WTC11 (cell line): Measurements from ENCODE around the gene ATP2C1. TPM values are rescaled to one million over a fixed set of nuclear protein-coding genes. Genes with fewer than 3 reads are reported as not detected.
A peak's percentile ranks its signal among the peaks of the same experiment; 100 is the strongest.

Source experiments
- ATAC-seq: fragments of 200-7000 bp; cut with Tn5 transposase; 2 replicates; pipeline ENCODE4 v1.10.0; 2021; ENCODE audit warnings: mild to moderate bottlenecking, moderate library complexity
- CTCF ChIA-PET: fragments of 300-600 bp; sonication (Branson Sonifier 250); formaldehyde crosslinking; loops from one replicate; lab custom pipeline; 2021; ENCODE audit warnings: antibody characterized with exemption; lab: Charles Lee
- POLR2A ChIA-PET: fragments of 350-600 bp; sonication (Branson Sonifier 250); formaldehyde crosslinking; loops from one replicate; lab custom pipeline; 2021; ENCODE audit warnings: antibody characterized with exemption; lab: Charles Lee
- DNase-seq: peaks from one replicate; pipeline ENCODE4 v3.0.0; 2021; ENCODE audit warnings: low spot score
- H3K27ac Mint-ChIP-seq: 2 replicates; pipeline ENCODE4 v1.8.0; 2021; ENCODE audit warnings: mixed read lengths
- H3K27me3 Mint-ChIP-seq: 2 replicates; pipeline ENCODE4 v1.8.0; 2021; ENCODE audit warnings: low read depth, mild to moderate bottlenecking, moderate library complexity, mixed read lengths
- H3K36me3 Mint-ChIP-seq: 2 replicates; pipeline ENCODE4 v1.8.0; 2021; ENCODE audit warnings: mixed read lengths
- H3K4me1 Mint-ChIP-seq: 2 replicates; pipeline ENCODE4 v1.8.0; 2022; ENCODE audit warnings: mixed read lengths
- H3K4me3 Mint-ChIP-seq: 2 replicates; pipeline ENCODE4 v1.8.0; 2021; ENCODE audit warnings: mild to moderate bottlenecking, moderate library complexity, mixed read lengths
- H3K9me3 Mint-ChIP-seq: 2 replicates; pipeline ENCODE4 v1.8.0; 2021; ENCODE audit warnings: mixed read lengths
- CREB1 ChIP-seq: sonication (generic); formaldehyde crosslinking; IDR thresholded peaks from 2 replicates; pipeline ENCODE4 v1.8.0; 2023; ENCODE audit warnings: mild to moderate bottlenecking, missing genetic modification reagents
- FOXJ3 ChIP-seq: sonication (generic); formaldehyde crosslinking; IDR thresholded peaks from 2 replicates; pipeline ENCODE4 v1.9.0; 2021; ENCODE audit warnings: missing genetic modification reagents, mild to moderate bottlenecking, borderline replicate concordance
- NR2C2 ChIP-seq: sonication (generic); formaldehyde crosslinking; IDR thresholded peaks from 2 replicates; pipeline ENCODE4 v1.8.0; 2022; ENCODE audit warnings: mild to moderate bottlenecking, missing genetic modification reagents
- OVOL2 ChIP-seq: fragments of 250-450 bp; sonication (Bioruptor Pico); IDR thresholded peaks from 2 replicates; pipeline ENCODE4 v1.9.0; 2021; ENCODE audit warnings: mild to moderate bottlenecking, borderline replicate concordance
- SMAD4 ChIP-seq: sonication (generic); formaldehyde crosslinking; IDR thresholded peaks from 2 replicates; pipeline ENCODE4 v1.8.0; 2022; ENCODE audit warnings: mild to moderate bottlenecking, missing genetic modification reagents
- ZNF396 ChIP-seq: fragments of 250-450 bp; sonication (Bioruptor Pico); IDR thresholded peaks from 2 replicates; pipeline ENCODE4 v1.8.0; 2021; ENCODE audit warnings: mild to moderate bottlenecking, moderate library complexity, borderline replicate concordance
- ZNF671 ChIP-seq: fragments of 250-450 bp; sonication (Bioruptor Pico); IDR thresholded peaks from 2 replicates; pipeline ENCODE4 v1.8.0; 2021; ENCODE audit warnings: mild to moderate bottlenecking
- total RNA-seq: library from RNA; stranded (reverse); gene quantifications from 3 replicates; pipeline ENCODE4 v1.2.3, GENCODE V29; 2021
- TF ChIP-seq, protein P1 (sequence below): fragments of 250-450 bp; sonication (Bioruptor Pico); IDR thresholded peaks from 2 replicates; pipeline ENCODE4 v2.1.2; 2022; ENCODE audit warnings: mild to moderate bottlenecking, moderate library complexity
- TF ChIP-seq, protein P2 (sequence below): fragments of 250-450 bp; sonication (Bioruptor Pico); IDR thresholded peaks from 2 replicates; pipeline ENCODE4 v1.9.0; 2021; ENCODE audit warnings: mild to moderate bottlenecking
- TF ChIP-seq, protein P3 (sequence below): sonication (generic); formaldehyde crosslinking; IDR thresholded peaks from 2 replicates; pipeline ENCODE4 v1.8.1; 2022; ENCODE audit warnings: low read depth, mild to moderate bottlenecking, moderate library complexity, missing genetic modification reagents, borderline replicate concordance
- TF ChIP-seq, protein P4 (sequence below): sonication (generic); formaldehyde crosslinking; conservative IDR thresholded peaks from 2 replicates; pipeline ENCODE4 v1.8.1; 2023; ENCODE audit warnings: mild to moderate bottlenecking, low read depth, missing genetic modification reagents, moderate library complexity
- TF ChIP-seq, protein P5 (sequence below): sonication (generic); formaldehyde crosslinking; IDR thresholded peaks from 2 replicates; pipeline ENCODE4 v1.8.1; 2022; ENCODE audit warnings: missing genetic modification reagents, borderline replicate concordance
- TF ChIP-seq, protein P6 (sequence below): sonication (generic); formaldehyde crosslinking; IDR thresholded peaks from 2 replicates; pipeline ENCODE4 v1.8.1; 2022; ENCODE audit warnings: low read depth, missing genetic modification reagents, borderline replicate concordance
- TF ChIP-seq, protein P7 (sequence below): fragments of 250-450 bp; sonication (Bioruptor Pico); IDR thresholded peaks from 2 replicates; pipeline ENCODE4 v1.9.0; 2021; ENCODE audit warnings: mild to moderate bottlenecking, borderline replicate concordance

Gene ATP2C1
- total RNA-seq, 1 experiment from 2014 or later: 62.5 TPM

DNA sequence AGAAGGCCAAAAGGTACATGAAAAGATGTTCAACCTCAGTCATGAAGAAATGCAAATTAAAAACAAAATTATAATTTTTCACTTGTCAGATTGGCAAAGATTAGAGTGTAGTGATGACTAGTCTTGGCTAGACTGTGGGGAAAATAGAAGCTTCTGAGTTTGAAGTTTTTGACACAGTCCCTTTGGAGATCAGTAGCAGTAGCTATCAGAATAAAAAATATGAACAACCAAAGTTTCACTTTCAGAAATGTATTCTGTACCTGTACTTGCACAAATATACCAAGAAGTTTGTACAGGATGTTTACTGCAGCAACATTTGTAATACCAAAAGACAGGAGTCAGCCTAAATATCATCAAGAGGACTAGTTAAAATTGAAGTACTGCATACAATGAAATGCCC is 14.1 kb downstream of the ATP2C1 start (continued):
- TF ChIP-seq, protein P1, sequence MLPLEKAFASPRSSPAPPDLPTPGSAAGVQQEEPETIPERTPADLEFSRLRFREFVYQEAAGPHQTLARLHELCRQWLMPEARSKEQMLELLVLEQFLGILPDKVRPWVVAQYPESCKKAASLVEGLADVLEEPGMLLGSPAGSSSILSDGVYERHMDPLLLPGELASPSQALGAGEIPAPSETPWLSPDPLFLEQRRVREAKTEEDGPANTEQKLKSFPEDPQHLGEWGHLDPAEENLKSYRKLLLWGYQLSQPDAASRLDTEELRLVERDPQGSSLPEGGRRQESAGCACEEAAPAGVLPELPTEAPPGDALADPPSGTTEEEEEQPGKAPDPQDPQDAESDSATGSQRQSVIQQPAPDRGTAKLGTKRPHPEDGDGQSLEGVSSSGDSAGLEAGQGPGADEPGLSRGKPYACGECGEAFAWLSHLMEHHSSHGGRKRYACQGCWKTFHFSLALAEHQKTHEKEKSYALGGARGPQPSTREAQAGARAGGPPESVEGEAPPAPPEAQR: no peak
- TF ChIP-seq, protein P2, sequence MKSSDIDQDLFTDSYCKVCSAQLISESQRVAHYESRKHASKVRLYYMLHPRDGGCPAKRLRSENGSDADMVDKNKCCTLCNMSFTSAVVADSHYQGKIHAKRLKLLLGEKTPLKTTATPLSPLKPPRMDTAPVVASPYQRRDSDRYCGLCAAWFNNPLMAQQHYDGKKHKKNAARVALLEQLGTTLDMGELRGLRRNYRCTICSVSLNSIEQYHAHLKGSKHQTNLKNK (CRISPR knock-in tag): no peak
- no peak for TF ChIP-seq ZNF671 (CRISPR knock-in tag)
- no peak for TF ChIP-seq CREB1 (CRISPR knock-in tag)
- no peak for TF ChIP-seq NR2C2 (CRISPR knock-in tag)

DNA sequence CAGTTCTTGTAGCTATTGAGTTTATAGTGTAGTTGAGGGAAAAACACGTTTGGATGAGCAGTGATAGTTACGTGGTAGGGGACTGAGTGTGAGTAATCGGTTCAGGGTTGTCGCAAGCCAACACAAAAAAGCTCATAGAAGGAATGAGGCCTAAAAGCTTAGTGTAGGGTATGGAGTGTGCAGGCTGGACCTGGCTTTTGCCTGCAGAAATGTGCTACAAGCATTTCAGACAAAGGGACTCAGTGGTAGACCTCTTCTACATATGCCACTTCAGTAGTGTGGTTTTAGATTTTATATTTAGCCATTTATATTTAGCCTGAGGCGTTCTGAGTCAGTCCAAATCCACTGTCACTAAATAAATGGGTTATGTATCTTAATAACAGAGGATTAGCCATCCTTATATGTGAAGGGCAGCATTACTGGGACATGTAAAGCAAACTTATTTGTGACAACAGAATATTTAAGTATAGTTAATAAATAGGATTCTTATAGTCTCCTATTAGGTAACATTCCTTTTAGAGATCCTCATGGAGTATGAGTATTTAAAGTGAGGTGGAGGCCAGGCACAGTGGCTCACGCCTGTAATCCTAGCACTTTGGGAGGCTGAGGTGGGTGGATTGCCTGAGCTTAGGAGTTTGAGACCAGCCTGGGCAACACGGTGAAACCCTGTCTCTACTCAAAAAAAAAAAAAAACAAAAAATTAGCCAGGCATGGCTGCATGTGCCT is 21.8 kb downstream of the ATP2C1 start:
- CTCF ChIA-PET: interaction anchor here (1.1 to 1.8 kb wide), 2 partner anchors 22 to 26 kb away, joined by 3 to 8 read pairs; partner anchors contain the start of gene ATP2C1

More for the DNA sequence above, 21.8 kb downstream of the ATP2C1 start:
- Mint-ChIP-seq H3K27me3 (no peaks in the 10 kb centered on the region), H3K4me1 (peaks cover 5% of the 10 kb centered on the region)
- TF ChIP-seq, protein P3, sequence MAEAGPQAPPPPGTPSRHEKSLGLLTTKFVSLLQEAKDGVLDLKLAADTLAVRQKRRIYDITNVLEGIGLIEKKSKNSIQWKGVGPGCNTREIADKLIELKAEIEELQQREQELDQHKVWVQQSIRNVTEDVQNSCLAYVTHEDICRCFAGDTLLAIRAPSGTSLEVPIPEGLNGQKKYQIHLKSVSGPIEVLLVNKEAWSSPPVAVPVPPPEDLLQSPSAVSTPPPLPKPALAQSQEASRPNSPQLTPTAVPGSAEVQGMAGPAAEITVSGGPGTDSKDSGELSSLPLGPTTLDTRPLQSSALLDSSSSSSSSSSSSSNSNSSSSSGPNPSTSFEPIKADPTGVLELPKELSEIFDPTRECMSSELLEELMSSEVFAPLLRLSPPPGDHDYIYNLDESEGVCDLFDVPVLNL (CRISPR knock-in tag): no peak
- TF ChIP-seq NR2C2 (CRISPR knock-in tag) (no peak), SMAD4 (no peak), FOXJ3 (CRISPR knock-in tag) (no peak), OVOL2 (CRISPR knock-in tag) (no peak), ZNF396 (CRISPR knock-in tag) (no peak)
- TF ChIP-seq, protein P4, sequence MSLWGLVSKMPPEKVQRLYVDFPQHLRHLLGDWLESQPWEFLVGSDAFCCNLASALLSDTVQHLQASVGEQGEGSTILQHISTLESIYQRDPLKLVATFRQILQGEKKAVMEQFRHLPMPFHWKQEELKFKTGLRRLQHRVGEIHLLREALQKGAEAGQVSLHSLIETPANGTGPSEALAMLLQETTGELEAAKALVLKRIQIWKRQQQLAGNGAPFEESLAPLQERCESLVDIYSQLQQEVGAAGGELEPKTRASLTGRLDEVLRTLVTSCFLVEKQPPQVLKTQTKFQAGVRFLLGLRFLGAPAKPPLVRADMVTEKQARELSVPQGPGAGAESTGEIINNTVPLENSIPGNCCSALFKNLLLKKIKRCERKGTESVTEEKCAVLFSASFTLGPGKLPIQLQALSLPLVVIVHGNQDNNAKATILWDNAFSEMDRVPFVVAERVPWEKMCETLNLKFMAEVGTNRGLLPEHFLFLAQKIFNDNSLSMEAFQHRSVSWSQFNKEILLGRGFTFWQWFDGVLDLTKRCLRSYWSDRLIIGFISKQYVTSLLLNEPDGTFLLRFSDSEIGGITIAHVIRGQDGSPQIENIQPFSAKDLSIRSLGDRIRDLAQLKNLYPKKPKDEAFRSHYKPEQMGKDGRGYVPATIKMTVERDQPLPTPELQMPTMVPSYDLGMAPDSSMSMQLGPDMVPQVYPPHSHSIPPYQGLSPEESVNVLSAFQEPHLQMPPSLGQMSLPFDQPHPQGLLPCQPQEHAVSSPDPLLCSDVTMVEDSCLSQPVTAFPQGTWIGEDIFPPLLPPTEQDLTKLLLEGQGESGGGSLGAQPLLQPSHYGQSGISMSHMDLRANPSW: no peak
- TF ChIP-seq, protein P5, sequence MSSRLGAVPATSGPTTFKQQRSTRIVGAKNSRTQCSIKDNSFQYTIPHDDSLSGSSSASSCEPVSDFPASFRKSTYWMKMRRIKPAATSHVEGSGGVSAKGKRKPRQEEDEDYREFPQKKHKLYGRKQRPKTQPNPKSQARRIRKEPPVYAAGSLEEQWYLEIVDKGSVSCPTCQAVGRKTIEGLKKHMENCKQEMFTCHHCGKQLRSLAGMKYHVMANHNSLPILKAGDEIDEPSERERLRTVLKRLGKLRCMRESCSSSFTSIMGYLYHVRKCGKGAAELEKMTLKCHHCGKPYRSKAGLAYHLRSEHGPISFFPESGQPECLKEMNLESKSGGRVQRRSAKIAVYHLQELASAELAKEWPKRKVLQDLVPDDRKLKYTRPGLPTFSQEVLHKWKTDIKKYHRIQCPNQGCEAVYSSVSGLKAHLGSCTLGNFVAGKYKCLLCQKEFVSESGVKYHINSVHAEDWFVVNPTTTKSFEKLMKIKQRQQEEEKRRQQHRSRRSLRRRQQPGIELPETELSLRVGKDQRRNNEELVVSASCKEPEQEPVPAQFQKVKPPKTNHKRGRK (CRISPR knock-in tag): no peak
- TF ChIP-seq, protein P6, sequence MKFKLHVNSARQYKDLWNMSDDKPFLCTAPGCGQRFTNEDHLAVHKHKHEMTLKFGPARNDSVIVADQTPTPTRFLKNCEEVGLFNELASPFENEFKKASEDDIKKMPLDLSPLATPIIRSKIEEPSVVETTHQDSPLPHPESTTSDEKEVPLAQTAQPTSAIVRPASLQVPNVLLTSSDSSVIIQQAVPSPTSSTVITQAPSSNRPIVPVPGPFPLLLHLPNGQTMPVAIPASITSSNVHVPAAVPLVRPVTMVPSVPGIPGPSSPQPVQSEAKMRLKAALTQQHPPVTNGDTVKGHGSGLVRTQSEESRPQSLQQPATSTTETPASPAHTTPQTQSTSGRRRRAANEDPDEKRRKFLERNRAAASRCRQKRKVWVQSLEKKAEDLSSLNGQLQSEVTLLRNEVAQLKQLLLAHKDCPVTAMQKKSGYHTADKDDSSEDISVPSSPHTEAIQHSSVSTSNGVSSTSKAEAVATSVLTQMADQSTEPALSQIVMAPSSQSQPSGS (CRISPR knock-in tag): no peak
- TF ChIP-seq, protein P7, sequence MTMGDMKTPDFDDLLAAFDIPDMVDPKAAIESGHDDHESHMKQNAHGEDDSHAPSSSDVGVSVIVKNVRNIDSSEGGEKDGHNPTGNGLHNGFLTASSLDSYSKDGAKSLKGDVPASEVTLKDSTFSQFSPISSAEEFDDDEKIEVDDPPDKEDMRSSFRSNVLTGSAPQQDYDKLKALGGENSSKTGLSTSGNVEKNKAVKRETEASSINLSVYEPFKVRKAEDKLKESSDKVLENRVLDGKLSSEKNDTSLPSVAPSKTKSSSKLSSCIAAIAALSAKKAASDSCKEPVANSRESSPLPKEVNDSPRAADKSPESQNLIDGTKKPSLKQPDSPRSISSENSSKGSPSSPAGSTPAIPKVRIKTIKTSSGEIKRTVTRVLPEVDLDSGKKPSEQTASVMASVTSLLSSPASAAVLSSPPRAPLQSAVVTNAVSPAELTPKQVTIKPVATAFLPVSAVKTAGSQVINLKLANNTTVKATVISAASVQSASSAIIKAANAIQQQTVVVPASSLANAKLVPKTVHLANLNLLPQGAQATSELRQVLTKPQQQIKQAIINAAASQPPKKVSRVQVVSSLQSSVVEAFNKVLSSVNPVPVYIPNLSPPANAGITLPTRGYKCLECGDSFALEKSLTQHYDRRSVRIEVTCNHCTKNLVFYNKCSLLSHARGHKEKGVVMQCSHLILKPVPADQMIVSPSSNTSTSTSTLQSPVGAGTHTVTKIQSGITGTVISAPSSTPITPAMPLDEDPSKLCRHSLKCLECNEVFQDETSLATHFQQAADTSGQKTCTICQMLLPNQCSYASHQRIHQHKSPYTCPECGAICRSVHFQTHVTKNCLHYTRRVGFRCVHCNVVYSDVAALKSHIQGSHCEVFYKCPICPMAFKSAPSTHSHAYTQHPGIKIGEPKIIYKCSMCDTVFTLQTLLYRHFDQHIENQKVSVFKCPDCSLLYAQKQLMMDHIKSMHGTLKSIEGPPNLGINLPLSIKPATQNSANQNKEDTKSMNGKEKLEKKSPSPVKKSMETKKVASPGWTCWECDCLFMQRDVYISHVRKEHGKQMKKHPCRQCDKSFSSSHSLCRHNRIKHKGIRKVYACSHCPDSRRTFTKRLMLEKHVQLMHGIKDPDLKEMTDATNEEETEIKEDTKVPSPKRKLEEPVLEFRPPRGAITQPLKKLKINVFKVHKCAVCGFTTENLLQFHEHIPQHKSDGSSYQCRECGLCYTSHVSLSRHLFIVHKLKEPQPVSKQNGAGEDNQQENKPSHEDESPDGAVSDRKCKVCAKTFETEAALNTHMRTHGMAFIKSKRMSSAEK (CRISPR knock-in tag): no peak
- TF ChIP-seq, all 79 proteins: peak for 0
- no peak for DNase-seq
- POLR2A ChIA-PET: interaction anchor here (0.6 kb wide), 1 partner anchor 923 kb away, joined by 3 read pairs; no protein-coding TSS in a partner anchor
- H3K27ac Mint-ChIP-seq: 0 out of 2 replicates have a peak overlapping the region, but pooled peaks have one; percentile 0
- peaks cover 10% of the 10 kb centered on the region for H3K36me3 Mint-ChIP-seq
- ATAC-seq: no peak
- peaks cover 3% of the 10 kb centered on the region; the same call in 1 of the 2 replicates for H3K9me3 Mint-ChIP-seq
- H3K4me3 Mint-ChIP-seq: no peak overlapping the region
